Activated T-helper 1 cell treated with Interleukin-2 at 50 U/mL for 16 hours (primary cell): ENCODE data around the gene BST1.
"Not testable (repeated sequence)": the region's sequence is repeated elsewhere in the genome, so short reads cannot be mapped to it uniquely, and the experiment has no call there.

Source experiments
- DNase-seq: peaks from one replicate; pipeline ENCODE4 v3.0.0-alpha.2; 2020; ENCODE audit warnings: low read depth

The BST1 gene

GRCh38 chr4:15749001-15749400 is 46.1 kb downstream of the BST1 start:
- DNase-seq: no peak

GRCh38 chr4:15751153-15751552 is 48.3 kb downstream of the BST1 start:
- no peak for DNase-seq

GRCh38 chr4:15753081-15753480 is 50.2 kb downstream of the BST1 start:
- DNase-seq: no peak

- DNase-seq: no peak
Observed at GRCh38 chr4:15753786-15754185, 50.9 kb downstream of the BST1 start.

GRCh38 chr4:15754323-15754722 is 51.5 kb downstream of the BST1 start:
- peak; percentile 22 for DNase-seq

- DNase-seq: peak; percentile 8
Observed at GRCh38 chr4:15755321-15756155, 52.7 kb downstream of the BST1 start.

GRCh38 chr4:15756361-15756861 is 53.5 kb downstream of the BST1 start:
- DNase-seq: peak; percentile 49

GRCh38 chr4:15757054-15757453 is 54.2 kb downstream of the BST1 start:
- no peak for DNase-seq

- DNase-seq: no peak
Observed at GRCh38 chr4:15758294-15758693, 55.4 kb downstream of the BST1 start.

GRCh38 chr4:15762460-15762859 is 59.6 kb downstream of the BST1 start:
- not testable (repeated sequence) for DNase-seq

GRCh38 chr4:15765391-15765790 is 62.5 kb downstream of the BST1 start:
- no peak for DNase-seq

- DNase-seq: peak; percentile 13
Observed at GRCh38 chr4:15765910-15766697, 63.2 kb downstream of the BST1 start.

GRCh38 chr4:15766821-15767220 is 64.0 kb downstream of the BST1 start:
- DNase-seq: no peak

GRCh38 chr4:15769202-15769601 is 66.3 kb downstream of the BST1 start:
- DNase-seq: no peak

- no peak for DNase-seq
Observed at GRCh38 chr4:15771216-15772058, 68.6 kb downstream of the BST1 start.

- DNase-seq: no peak
Observed at GRCh38 chr4:15774020-15774420, 71.2 kb downstream of the BST1 start.

GRCh38 chr4:15776871-15777648 is 74.2 kb downstream of the BST1 start:
- no peak for DNase-seq

GRCh38 chr4:15777697-15778288 is 74.9 kb downstream of the BST1 start:
- no peak for DNase-seq

GRCh38 chr4:15778289-15779241 is 75.7 kb downstream of the BST1 start, which contains the start of gene CD38:
Gene CD38 (plus strand): TSS chr4:15778328. CDS start chr4:15778415, 87 bp downstream.
- DNase-seq: no peak

- no peak for DNase-seq
Observed at GRCh38 chr4:15779306-15779705, 76.4 kb downstream of the BST1 start.
